ENCODE results near the gene PRKG1.

GRCh38 chr10:51382181-51382580, 307.9 kb downstream of the PRKG1 start:
- no peak for TF ChIP-seq CTCF (IDR thresholded peaks at IDR 0.05)
- no peak for TF ChIP-seq FOXJ3 (CRISPR knock-in tag; IDR thresholded peaks at IDR 0.05; ENCODE audit: borderline replicate concordance)
- no peak for TF ChIP-seq IRF1 (CRISPR knock-in tag; IDR thresholded peaks at IDR 0.05)
- no peak for TF ChIP-seq ZNF416 (CRISPR knock-in tag; IDR thresholded peaks at IDR 0.05)
- TF ChIP-seq E2F1 (CRISPR knock-in tag; IDR thresholded peaks at IDR 0.05), result no peak
- no peak for TF ChIP-seq ZNF396 (CRISPR knock-in tag; IDR thresholded peaks at IDR 0.05; ENCODE audit: borderline replicate concordance)
- no peak for TF ChIP-seq PRDM15 (CRISPR knock-in tag; IDR thresholded peaks at IDR 0.05)

Data from WTC11 (cell line).